GM11168 (cell line): ENCODE results near the gene EPHX1.
"Not testable (repeated sequence)": the region's sequence is repeated elsewhere in the genome, so short reads cannot be mapped to it uniquely, and the experiment has no call there.

Source experiments
- in situ Hi-C: fragments of 300-500 bp; cut with MboI; formaldehyde crosslinking; loops from one replicate; pipeline ENCODE4 v1.12.0; 2022; ENCODE audit warnings: low sequenced_read_pairs; ENCODE audit not compliant: unreplicated experiment

The EPHX1 gene

GRCh38 chr1:225809842-225810578 lies at the start of gene EPHX1:
TSS of gene EPHX1 (plus strand) at chr1:225810124. CDS start at chr1:225828730, 18,606 bp downstream.
- in situ Hi-C loops: no loop called here

DNA sequence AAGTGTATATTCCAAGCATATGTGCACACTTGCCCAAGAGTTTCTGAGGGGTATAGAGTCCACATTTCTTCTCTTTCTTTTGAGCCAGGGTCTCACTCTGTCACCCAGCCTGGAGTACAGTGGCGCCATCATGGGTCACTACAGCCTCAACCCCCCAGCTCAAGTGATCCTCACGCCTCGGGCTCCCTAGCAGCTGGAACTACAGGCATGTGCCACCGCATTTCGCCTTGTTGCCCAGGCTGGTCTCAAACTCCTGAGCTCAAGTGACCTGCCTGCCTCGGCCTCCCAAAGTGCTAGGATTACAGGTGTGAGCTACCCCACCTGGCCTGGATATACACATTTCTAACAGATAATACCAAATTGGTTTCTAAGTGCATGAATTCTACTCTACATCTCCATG lies 49.4 kb upstream of the EPHX1 start:
- in situ Hi-C loops: no loop called here

DNA sequence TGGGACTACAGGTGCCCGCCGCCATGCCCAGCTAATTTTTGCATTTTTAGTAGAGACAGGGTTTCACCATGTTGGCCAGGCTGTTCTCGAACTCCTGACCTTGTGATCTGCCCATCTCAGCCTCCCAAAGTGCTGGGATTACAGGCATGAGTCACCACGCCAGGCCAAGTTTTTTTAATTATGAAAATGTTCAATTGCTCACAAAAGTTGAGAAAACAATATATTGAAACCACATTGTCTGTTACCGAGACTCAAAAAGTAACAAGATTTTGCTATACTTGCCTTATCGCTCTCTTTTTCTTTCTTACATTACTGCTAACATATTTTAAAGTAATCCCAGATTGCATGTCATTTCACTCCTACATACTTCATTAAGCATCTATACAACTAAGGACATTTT lies 48.5 kb upstream of the EPHX1 start:
- in situ Hi-C loops: not testable (repeated sequence)

GRCh38 chr1:225762002-225762441 lies 47.9 kb upstream of the EPHX1 start:
- in situ Hi-C loops: no loop called here

DNA sequence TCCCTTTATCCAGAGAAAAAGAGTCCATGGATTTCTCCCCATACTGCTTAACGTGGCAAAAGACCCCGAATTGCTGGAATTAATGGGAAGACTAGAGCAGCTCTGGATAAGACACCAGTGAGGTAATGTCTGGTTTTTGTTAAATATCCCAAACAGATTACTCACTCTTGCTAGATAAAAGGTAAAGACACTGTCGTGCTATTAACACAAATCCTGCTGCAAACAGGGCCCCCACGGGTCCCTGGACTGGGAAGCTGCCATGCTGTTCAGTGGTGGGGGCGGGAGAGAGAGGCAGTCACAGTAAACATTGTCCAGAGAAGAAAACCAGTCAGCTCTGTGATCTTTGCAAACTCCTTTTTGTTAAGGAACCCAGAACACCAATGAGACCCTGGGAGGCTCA lies 47.5 kb upstream of the EPHX1 start:
- in situ Hi-C loops: no loop called here

DNA sequence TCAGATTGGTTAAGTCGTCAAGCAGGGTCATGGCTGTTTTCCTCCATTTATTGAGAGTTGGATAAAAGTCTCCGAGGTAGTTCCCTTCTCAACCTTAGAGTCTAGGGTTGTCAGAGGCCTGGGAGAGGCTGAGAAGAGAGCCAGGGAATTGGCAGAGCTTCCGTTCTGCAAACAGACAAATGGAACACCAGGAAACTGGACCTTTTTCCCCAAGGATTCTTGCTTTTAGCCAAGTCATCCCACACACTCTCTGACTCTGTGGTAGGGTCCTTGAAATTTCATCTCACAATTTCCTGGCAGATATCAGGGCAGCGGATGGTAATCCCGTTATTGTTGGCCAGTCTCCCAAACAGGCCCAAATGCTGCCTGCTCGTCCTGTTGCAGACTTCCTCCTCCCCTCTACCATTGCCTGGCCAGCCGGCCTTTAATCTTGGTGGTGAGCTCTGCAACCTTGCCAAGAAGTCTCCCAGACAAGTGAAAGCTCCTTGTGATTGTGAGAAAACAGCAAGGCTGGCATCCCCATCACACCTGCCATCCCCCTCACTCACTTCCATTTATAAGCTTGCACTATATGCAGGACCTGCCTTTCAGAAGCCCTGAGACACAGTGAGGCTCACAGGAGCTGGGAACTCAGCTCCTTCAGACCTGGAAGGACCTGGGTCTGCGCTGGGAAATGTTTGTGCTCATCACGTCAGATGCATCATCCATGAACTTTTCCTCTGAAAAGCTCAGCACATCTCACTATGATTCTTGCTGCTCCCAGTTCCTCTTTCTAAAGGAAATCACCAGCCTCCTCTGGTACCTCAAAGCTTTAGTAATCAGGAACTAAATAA lies 46.0 kb upstream of the EPHX1 start:
- in situ Hi-C loops: no loop called here

DNA sequence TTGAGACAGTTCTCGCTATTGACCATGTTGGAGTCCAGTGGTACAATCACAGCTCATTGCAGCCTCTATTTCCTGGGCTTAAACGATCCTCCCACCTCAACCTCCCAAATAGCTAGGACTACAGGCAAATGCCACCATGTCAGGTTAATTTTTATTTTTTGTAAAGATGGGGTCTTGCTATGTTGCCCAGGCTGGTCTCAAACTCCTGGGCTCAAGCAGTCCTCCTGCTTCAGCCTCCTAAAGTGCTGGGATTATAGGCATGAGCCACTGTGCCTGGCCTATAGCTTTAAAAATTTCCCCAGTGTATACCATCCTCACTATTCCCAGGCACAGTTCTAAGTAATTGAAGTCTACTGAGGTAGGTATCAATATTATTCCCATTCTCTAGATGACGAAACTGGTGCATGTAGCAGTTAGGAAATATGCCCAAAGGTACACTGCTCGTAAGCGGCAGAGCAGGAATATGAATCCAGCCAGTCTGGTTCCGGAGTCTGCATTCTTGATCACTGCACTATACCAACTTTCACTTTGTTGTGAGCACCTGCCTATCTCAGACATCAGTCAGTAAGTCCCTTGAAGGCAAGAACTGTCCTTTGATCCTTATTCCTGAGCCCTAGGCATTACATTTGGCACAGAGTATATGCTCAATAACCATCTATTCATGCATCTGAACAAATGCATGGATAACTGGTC lies 43.8 kb upstream of the EPHX1 start:
- in situ Hi-C loops: no loop called here

GRCh38 chr1:225766967-225767633 lies 42.8 kb upstream of the EPHX1 start:
- in situ Hi-C loops: no loop called here

DNA sequence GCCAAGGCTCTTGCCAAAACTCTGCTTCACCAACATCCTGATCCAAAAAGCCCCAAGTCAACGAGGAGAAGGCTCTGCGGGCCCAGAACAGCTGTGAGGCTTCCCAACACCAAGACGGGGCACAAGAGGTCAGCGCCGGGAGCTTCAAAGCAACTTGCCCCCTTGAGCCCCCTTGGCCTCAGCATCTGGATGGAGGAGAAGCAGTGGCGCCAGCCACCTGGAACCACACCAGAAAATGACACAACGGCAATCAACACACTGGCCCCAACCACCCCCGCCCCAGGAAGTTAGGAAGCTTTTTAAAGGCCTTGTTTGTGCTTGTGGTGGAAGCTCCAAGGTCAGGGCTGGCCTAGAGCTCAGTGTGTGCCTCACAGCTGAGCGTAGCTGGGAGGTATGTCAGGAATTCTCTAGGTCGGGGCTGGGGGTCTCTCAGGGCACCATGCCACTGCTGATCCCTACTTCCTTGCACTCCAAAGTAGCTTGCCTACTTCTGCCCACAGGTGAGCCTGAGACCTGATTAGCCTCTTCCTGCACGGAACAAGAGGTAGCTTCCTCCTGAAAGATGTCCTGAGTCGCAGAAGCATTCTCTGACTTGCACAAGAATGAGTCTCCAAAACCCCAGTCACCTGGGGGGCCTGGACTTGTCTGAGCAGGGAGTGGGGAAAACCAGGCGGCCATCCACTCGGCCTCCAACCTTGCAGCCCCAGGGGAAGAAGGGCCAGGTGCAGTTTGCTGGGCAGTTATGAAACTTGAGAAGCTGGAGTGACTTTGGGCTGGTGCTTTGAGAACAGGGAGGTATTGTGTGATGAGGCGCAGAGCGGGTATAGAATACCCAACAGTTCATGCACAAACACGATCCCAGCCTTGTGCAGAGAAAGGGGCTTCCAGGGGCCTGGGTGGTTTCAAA lies 42.0 kb upstream of the EPHX1 start:
- in situ Hi-C loops: no loop called here

DNA sequence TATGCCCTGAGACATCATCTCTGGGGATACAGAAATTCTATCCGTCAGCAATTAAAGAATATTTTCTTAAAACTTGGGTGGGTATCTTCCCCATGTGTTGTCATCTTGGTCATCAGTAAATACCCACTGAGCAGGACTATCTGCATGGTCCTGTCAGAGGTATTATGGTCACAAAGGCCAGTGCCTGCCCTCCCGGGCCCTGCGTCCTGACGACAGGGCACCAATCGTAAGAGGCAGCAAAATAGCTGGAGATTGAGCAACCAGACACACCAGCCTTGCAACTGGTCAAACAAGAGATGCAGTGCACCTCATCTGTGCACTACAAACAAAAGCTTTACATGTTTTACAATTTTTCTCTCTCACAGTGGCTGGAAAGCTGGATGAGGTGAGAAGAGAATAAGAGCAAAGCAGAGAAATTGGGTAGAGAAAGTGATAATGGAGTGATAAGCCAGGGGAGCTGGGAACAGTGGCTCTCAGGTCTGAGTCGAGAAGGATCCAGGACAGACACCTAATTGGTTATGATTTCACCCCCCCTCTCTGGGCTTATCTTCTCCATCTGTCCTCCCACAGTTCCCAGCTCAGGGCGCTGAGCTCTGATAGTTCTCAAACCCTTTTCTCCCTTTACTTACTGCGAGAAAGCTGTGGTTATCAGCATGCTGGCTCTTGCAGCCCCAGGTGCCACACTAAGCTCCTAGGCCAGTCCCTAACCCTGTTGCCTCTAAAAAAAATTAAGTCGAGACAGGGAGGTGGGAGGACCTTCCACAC lies 41.1 kb upstream of the EPHX1 start:
- in situ Hi-C loops: no loop called here

DNA sequence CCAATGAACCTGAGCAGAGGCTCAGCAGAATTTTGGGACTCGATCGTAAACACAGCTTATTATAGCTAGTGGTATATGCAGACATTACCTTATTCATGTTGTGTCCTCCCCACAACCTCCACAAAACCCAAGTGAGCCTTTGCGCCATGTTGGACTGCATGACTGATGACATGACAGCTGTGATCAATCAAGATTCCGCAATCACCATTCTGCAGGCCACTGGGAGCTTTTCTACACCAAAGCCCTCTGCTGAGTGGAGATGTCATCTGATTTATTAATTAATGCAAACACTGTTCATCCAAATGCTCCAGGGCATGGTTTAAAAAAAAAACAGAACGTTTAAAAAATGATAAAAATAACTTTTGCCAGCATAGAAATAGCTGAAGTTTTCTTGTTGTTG lies 40.2 kb upstream of the EPHX1 start:
- in situ Hi-C loops: loop anchor here (10.0 kb wide), 1 partner anchor 295 kb away; no protein-coding TSS in a partner anchor

- in situ Hi-C loops: loop anchor here (10.0 kb wide), 1 partner anchor 296 kb away; no protein-coding TSS in a partner anchor
Observed at GRCh38 chr1:225770561-225771248, 39.2 kb upstream of the EPHX1 start.

DNA sequence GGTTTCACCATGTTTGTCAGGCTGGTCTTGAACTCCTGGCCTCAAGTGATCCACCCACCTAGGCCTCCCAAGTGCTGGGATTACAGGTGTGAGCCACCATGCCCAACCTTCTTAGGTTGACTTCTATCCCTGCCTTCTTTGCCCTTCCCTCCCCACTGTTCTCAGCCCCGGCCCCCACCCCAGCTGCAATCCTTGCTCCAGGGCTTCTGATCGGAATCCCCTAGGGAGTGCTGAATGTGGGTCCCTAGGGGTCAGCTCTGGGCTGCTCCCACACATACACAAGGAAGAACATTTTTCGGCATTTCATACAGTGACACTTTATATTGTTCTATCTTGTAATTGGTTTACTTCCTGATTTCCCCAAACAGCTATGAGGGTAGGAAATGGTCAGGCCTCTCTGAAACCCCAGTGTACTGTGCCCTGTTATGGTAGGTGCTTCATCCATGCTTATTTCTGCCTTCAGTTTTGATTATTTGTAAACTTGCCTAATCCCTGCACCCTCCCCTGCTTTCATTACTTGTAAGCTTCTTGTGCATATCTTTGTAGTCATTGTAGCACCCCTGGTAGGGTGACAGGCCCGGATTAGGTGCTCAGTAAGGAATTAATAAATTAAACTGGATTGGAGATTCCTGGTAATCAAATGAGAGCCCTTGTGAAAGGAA lies 38.1 kb upstream of the EPHX1 start:
- in situ Hi-C loops: loop anchor here (10.0 kb wide), 1 partner anchor 297 kb away; no protein-coding TSS in a partner anchor

DNA sequence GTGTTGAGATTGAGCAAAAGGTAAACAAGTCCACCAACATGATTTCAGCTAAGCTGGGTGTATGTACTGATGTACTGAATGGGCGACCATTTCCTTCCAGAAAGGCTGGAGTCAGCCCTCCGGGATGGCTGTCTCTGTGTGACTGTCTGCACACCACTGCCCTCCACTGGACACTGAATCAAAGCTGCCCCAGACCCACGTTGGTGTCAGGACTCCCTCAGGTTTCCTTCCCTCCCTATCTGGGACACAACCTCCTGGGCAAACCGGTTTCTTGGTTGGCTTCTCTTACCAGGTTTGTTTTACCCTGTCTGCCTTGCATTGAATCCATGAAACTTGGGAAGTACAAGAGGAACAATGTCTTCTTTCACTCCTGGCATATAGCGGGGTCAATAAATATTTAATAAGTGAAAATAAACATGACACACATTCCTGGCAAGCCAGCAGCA lies 37.6 kb upstream of the EPHX1 start:
- in situ Hi-C loops: loop anchor here (10.0 kb wide), 1 partner anchor 298 kb away; no protein-coding TSS in a partner anchor

- in situ Hi-C loops: loop anchor here (10.0 kb wide), 1 partner anchor 298 kb away; no protein-coding TSS in a partner anchor
Observed at GRCh38 chr1:225772848-225773247, 37.1 kb upstream of the EPHX1 start.

DNA sequence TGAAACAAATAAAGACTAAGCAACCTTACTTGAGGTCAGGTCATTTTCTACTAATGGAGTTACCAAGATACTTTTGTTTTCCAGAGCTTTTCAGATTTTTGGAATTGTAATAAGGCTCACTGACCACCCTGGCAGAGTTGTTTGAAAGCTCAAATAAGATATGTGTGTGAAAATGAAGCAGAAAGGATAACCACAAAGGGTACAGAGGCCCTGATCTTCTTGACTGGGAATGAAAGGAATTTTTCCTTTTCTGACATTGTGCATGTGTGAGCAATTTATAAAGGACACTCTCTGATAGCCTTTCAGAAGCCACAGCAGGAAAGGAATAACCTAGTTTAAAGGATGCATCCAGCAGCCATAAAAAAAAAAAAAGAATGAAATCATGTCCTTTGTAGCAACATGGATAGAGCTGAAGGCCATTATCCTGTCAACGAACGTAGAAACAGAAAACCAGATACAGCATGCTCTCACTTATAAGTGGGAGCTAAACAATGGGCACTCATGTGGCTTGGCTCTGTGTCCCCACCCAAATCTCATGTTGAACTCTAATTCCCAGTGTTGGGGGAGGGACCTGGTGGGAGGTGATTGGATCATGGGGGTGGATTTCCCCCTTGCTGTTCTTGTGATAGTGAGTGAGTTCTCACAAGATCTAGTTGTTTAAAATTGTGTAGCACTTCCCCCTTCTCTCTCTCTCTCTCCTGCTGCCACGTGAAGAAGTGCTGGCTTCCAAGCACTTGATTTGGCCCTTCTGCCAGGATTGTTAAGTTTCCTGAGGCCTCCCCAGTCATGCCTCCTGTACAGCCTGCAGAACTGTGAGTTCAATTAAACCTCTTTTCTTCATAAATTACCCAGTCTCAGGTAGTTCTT lies 35.4 kb upstream of the EPHX1 start:
- in situ Hi-C loops: loop anchor here (10.0 kb wide), 1 partner anchor 300 kb away; no protein-coding TSS in a partner anchor
